CD4-positive, alpha-beta T cell treated with Interleukin-4 for 1 hour (primary cell): Measurements from ENCODE around the gene ARID2.

Experiments
- DNase-seq, 2 donors: peaks; one replicate each; pipeline ENCODE4 v3.0.0-alpha.2; 2020 to 2022

ARID2 gene, protein sequence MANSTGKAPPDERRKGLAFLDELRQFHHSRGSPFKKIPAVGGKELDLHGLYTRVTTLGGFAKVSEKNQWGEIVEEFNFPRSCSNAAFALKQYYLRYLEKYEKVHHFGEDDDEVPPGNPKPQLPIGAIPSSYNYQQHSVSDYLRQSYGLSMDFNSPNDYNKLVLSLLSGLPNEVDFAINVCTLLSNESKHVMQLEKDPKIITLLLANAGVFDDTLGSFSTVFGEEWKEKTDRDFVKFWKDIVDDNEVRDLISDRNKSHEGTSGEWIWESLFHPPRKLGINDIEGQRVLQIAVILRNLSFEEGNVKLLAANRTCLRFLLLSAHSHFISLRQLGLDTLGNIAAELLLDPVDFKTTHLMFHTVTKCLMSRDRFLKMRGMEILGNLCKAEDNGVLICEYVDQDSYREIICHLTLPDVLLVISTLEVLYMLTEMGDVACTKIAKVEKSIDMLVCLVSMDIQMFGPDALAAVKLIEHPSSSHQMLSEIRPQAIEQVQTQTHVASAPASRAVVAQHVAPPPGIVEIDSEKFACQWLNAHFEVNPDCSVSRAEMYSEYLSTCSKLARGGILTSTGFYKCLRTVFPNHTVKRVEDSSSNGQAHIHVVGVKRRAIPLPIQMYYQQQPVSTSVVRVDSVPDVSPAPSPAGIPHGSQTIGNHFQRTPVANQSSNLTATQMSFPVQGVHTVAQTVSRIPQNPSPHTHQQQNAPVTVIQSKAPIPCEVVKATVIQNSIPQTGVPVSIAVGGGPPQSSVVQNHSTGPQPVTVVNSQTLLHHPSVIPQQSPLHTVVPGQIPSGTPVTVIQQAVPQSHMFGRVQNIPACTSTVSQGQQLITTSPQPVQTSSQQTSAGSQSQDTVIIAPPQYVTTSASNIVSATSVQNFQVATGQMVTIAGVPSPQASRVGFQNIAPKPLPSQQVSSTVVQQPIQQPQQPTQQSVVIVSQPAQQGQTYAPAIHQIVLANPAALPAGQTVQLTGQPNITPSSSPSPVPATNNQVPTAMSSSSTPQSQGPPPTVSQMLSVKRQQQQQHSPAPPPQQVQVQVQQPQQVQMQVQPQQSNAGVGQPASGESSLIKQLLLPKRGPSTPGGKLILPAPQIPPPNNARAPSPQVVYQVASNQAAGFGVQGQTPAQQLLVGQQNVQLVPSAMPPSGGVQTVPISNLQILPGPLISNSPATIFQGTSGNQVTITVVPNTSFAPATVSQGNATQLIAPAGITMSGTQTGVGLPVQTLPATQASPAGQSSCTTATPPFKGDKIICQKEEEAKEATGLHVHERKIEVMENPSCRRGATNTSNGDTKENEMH (N-terminal part only)

DNA sequence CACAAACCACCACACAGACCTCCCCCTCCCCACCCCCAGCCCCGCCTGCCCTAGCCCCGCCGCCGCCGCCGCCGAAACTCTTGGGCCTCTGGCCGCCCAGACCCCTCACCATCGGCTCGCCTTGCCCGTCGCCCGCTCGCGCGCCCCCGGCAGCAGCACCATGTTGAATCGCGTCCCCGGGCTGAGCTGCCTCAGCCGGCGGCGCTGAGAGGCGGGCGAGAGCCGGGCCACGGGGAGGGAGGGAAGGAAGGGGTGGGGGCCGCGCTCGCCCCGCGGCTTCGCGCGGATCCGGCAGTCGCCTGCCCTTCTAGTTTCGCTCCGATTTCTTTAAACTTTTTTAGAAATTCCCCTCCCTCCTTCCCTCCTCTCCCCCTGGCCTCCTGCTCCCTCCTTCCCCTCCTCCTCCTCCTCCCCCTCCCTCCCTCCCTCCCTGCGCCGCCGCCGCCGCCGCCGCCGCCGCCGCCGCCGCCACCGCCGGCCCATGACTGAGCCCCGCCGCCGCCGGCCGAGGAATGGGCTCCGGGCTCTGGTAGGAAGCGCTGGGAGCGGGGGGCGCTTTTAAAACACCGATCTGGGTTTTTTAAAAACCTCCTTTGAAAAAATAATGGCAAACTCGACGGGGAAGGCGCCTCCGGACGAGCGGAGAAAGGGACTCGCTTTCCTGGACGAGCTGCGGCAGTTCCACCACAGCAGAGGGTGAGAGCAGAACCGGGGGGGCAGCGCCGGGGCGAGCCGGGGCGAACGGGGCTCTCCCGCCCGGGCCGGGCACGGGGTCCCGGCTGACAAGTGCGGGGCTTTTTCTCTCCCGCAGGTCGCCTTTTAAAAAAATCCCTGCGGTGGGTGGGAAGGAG is at the start of gene ARID2:
ARID2 (plus strand) TSS at position 474 of the 851 bp plus-strand sequence; CDS start at position 605, 131 bp downstream.
- peak; percentile 70 to 81 for DNase-seq

DNA sequence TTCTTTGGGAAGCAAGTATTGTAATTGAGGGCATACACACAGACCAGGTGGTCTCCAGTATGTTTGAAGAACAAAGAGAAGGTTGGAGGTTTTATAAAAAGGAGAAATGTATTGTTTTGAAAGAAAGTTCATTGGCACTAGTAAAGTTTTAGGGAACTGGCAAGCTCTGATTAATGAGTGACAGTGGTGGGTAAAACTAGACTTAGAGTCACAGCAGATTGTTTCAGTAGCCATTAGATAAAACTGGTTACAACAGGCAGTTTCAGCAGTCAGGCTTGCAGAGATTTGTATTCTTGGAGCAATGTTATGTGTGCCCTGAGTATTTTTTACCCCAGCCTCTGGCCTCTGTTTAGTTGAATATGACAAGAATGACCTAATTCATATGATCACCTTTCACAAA is 49.1 kb upstream of the ARID2 start:
- no peak for DNase-seq

DNA sequence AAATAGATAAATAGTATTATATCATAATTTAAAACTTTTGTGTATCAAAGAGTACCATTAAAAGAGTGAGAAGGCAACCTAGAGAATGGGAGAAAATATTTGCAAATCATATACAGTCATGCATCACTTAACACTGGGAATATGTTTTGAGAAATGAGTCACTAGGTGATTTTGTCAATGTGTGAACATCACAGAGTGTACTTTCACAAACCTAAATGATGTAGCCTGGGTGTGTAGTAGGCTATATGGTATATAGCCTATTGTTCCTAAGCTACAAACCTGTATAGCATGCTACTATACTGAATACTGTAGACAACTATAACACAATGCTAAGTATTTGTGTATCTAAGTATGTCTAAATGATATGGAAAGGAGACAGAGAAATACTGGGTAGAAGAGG is 48.0 kb upstream of the ARID2 start:
- DNase-seq = no peak

DNA sequence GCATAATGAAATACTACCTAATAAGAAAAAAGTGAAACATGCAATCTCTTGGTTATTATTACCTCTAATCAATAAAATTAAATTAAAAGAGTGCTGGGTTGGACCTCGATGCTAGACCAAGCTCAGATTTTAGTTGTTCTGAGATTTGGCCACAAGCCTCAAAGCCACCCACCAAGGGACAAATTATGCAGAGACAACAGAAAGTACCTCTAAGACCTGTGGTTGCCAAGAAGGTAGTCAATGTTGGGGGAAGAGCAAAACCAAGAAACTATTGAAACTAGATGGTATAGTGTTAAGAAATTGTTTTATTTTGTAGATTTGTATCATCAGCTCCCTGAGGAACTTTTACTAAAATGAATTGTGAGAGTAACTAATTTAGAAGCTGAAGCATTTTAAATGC is 43.8 kb upstream of the ARID2 start:
- no peak for DNase-seq

DNA sequence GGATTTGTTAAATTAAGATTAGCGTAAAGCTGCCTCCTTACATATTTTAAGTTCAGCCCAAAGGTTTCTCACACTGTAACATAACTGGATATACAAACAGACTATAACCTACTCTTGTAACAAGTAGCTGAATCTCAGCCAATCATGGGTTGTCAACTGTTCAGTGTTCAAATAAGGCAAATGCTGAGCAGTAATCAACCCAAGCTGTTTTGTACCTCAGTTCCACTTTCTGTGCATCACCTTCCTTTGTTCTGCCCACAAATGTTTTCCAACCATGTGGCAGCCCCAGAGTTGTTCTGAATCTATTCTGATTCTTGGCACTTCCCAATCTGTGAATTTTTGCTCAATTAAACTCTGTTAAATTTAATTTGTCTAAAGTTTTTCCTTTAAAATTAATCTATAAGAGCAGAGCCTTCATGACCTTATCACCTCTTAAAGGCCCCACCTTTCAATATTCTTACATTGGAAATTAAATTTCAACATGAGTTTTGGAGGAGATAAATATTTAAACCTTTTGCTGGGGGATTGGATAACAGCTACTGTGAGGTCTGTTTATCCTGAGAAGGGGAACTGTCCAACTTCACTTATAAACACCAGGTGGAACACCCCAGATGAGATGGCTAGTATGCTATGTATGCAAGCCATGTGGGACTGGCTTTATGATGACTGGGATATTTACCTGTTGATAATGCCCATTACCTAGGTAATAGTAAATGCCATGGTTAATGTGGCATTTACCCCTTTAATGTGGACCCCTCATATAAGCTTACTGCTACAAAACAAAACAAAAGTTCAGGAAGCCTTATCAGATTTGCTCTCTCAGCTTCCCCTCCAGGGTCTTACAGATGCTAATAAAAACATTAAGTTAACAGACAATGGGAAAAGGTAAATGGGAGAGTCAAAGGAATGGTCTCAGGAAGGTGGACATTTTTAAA is 42.2 kb upstream of the ARID2 start:
- no peak for DNase-seq

DNA sequence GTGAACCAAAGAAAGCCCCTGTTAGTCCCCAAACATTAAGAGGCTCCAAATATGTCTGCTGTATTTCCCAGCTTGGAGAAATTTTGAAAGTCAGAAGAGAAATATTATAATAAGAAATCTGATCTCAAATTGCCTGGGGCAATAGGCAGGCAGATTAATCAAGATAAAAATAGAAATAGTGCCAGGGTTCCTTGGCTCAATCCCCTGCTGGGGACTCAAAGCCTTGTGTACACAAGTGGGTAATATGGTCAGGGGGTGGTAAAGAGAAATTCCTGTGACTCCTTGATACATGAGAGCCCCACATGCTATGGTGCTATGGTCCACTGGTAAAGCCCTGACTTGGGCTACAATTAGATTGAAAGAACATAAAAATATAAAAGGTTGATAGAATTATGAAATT is 41.3 kb upstream of the ARID2 start:
- no peak for DNase-seq

DNA sequence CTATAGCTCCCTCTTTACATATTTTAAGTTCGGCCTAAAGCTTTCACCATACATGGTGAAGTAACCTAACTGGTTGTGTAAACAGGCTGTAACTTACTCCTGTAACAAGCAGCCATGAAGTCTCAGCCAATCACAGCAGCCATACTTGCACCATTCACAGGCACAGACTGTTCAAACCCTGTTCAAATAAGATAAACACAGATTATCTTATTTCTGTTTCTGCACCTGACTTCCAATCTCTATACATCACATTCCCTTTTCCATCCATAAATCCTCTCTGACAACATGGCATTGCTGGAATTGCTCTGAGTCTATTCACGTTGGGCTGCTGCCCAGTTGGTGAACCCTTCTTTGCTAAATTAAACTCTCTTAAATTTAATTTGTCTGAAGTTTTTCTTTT is 34.5 kb upstream of the ARID2 start:
- no peak for DNase-seq

DNA sequence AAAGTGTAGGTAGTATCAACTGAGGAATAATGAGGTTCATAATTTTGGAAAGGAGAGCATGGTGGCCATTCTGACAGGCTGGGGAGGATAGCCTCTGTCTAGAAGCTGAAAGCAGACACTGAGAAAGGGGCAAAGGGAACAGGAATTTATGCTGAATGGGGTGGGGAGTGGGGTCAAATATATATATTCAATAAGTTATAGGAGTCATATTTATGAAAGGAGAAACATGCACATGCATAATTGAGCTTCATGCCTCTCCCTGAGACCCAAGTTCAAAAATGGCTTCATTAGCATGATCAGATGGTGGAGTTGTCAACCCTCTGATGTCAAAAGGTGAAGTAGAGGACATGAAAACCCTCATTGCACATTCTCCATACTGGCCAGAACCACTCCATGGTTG is 33.9 kb upstream of the ARID2 start:
- DNase-seq = no peak

DNA sequence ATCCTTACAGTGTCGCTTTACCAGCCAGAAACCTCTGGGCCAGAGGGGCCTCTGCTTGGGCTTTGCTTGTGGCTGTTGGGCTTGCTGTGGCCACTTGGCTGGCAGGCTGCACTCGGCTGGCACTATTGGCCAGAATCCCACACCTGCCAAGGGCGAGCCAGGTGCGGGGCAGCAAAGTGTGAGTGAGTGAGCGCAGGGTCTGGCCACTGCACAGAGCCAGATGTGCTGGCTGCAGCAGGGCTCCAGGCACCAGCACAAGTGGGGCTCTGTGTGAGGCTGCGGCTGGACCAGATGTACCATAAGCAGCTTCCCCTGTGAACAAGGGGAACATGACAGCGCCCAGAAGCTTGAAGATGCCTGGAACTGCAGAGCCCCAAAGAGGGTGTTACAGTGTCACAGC is 33.5 kb upstream of the ARID2 start:
- DNase-seq = no peak

DNA sequence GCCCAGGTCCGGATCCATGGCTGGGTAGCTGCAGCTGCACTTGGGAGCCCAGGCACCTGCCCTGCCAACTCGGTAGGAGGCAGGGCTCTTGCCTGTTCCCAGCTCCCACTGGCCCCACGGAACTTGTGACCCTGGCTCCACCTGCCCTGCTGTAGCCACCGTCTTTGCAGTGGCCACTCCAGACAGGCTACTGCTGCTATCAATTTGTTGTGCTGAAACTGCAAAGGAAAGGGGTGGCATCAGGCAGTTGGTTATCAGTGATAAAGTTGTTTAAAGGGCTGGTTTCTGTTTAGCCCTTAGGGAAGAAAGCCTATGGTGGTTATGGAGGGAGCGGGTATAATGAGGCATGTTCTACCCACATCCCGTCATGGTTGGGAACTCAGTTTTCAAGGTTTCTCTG is 32.1 kb upstream of the ARID2 start:
- DNase-seq = no peak

DNA sequence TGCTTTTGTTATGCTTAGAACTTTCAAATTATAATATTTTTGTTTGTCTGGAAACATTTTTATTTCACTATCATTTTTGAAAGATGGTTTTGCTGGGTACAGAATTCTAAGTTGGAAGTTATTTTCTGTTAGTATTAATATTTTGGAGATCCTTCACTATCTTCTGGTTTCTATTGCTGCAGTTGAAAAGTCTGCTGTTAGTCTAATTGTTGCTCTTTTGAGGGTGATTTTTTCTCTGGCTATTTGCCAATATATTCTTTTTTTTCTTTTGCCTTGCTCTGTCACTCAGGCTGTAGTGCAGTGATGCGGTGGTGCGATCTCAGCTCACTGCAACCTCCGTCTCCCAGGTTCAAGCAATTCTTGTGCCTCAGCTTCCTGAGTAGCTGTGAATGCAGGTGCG is 28.2 kb upstream of the ARID2 start:
- no peak for DNase-seq

DNA sequence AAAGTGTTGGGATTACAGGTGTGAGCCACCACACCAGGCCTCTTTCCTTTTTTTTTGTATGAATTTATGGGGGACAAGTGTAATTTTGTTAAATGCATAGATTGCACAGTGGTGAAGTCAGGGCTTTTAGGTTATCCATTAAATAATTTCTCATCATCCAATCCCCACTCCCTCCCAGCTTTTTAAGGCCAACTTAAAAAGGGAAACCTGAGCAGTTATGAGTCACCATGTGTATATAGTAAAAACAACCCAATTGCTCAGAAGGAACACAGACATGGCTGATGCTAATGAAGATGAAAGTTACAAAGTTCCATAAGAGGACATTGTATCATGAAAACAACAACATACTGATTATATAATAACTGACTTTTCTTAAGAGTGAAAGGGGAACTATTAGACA is 25.6 kb upstream of the ARID2 start:
- no peak for DNase-seq

DNA sequence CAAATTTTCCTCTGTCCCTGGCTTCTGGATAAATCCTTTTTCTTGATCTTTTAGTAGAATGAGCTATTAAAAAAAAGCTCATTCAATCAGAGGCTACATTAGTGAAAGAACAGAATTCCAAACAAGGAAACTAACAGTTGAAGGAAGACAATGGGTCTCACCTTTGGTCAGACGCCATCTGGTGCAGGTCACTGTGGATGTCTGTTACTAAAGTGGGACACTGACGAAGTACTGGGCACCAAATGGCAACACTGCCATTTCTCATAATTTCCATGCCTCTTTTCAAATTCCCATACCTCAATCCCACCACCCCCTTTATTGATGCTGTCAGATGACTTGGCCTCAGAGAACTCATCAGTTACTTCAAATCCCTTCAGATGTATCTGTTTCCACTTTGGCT is 24.5 kb upstream of the ARID2 start:
- no peak for DNase-seq

DNA sequence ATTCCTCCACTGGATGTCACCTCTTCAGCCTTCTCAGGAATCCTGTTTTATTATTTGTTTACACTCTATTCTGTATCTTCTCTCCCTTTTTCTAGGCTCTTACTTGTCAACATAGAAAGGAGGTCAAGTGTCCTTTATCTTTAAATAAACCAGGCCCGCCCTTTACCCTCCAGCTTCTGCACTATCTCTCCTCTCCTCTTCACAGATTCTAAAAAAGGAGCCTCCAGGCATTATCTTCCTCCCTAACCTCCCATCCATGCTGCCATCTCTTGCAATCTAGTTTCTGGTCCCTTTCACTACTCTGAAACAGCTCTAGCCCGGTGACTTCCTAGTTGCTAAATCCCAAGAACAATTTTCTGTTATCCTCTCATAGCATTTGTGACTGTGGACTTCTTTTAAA is 24.1 kb upstream of the ARID2 start:
- no peak for DNase-seq

DNA sequence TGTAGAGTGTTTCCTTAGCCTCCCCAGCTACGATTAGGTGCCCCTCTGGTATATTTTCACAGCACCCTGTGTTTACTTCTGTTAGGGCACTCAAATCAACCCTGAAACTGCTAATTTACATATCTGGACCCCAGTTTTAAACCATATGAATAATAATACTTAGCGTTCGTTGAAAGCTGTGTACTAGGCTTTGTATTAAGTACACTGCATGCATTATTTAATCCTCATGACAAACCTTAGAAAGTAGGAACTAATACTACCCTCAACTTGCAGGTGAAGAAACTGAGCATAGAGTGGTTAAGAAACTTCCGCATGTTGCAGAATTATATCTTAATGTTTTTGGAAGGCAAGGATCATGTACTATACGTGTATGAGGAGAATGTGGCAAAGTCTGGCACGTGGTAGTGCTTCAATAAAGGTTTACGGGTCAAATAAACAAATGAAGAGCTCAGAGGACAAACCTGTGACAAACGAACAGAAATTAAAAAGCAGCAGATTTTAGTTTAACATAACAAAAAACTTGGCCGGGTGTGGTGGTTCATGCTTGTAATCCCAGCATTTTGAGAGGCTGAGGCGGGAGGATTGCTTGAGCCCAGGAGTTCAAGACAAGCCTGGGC is 22.2 kb upstream of the ARID2 start:
- no peak for DNase-seq

DNA sequence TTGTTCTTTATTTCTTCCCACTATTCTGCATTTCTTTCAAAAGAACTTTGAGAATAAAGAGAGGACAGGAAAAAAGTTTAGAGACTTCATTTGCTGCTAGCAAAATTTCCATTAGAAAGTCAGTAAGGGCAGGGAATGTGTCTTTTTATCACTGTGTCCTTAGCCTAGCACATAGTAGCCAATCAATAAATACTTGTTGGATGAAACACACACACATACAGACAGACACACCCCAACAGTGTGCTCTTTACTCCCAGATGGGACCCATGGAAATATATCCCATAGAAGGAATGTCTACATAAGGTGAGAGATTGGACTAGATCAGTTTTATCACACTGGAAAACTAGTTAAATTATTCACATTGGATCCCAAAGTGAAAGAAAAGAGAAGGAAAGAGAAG is 21.1 kb upstream of the ARID2 start:
- no peak for DNase-seq

DNA sequence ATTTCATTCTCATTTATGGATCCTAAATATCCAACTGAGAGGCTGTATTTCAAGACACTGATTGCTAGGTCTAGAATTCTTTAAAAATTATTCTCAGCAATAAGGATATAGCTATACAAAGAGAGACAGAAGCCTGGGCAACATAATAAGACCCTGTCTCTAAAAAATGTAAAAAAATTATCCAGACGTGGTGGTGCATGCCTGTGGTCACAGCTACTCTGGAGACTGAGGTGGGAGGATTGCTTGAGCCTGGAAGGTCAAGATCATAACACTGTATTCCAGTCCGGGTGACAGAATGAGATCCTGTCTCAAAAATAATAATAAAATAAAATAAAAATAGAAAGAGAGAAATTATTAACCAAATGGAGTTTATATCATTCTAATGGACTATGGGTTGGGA is 20.6 kb upstream of the ARID2 start:
- DNase-seq = no peak

DNA sequence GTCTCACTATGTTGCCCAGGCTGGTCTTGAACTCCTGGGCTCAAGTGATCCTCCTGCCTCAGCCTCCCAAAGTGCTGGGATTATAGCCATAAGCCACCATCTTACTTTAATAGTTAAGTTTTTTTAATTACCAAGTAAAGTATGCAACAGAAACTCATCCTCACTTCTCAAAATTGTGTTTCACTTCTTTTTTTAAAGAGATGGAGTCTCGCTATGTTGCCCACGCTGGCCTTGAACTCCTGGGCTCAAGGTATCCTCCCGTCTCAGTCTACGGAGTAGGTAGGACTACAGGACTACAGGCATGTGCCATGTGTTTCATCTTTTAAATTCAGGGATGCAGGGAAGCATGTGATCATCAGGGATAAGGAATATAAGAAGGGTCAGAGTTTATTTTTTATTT is 17.2 kb upstream of the ARID2 start:
- no peak for DNase-seq

DNA sequence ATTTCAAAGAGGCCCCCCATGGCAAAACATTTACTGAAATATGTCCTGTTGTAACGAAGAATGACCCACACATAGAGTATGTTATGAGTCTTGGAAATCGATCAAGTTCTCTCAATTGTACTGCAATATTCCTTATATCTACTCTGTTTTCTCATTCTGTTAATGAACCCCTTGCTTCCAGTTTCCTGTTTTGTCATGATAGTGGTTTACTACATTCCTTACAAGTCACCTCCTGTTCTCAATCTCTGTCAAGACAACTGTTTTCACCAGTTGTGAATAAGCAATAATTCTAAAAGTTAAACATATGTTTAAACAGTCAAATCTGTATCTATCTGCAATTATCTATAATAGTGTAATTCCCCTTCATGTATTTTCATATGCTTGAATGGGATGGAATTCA is 16.4 kb upstream of the ARID2 start:
- DNase-seq = no peak

DNA sequence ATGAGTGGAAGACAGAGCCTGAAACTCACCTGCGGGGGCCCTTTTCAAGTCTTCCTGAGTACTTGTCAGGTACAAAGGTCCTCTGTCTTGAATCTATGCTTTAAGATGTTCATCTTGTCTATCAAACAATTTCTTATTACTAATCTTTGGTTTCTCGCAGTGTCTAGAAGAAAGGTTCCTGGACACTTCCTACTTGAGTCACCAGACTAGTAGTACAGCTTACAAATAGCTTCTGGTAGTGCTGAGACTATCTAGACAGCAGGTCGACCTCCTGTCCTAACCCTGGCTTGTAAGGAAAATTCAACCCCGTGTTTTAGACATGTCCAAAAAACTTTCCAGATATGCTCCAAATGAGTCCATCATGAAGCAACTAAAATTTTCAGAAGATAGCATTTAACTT is 11.2 kb upstream of the ARID2 start:
- DNase-seq = no peak

DNA sequence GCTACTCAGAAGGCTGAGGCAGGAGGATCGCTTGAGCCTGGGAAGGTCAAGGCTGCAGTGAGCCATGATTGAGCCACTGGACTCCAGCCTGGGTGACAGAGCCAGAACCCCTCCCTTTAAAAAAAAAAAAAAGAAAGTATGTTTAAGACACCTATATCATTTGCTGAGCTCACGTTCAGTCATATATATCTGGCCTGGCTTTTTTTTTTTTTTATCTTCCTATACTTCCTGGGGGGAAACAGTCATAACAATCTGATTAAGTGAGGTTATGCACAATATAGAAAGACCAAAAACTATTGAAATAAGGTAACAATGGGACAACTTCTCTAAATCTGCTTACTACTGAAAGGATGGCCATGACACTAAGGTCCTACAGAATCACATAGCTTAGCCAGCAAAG is 9.4 kb upstream of the ARID2 start:
- no peak for DNase-seq
